GM12872 (cell line): ENCODE measurements around the gene ZMYND8.

ENCODE experiments used
- CTCF ChIP-seq: IDR thresholded peaks from 3 replicates; pipeline ENCODE4 v1.5.1; 2011; ENCODE audit warnings: low read depth, mild to moderate bottlenecking, low read length, moderate library complexity; ENCODE audit not compliant: insufficient read depth

ZMYND8 gene

DNA sequence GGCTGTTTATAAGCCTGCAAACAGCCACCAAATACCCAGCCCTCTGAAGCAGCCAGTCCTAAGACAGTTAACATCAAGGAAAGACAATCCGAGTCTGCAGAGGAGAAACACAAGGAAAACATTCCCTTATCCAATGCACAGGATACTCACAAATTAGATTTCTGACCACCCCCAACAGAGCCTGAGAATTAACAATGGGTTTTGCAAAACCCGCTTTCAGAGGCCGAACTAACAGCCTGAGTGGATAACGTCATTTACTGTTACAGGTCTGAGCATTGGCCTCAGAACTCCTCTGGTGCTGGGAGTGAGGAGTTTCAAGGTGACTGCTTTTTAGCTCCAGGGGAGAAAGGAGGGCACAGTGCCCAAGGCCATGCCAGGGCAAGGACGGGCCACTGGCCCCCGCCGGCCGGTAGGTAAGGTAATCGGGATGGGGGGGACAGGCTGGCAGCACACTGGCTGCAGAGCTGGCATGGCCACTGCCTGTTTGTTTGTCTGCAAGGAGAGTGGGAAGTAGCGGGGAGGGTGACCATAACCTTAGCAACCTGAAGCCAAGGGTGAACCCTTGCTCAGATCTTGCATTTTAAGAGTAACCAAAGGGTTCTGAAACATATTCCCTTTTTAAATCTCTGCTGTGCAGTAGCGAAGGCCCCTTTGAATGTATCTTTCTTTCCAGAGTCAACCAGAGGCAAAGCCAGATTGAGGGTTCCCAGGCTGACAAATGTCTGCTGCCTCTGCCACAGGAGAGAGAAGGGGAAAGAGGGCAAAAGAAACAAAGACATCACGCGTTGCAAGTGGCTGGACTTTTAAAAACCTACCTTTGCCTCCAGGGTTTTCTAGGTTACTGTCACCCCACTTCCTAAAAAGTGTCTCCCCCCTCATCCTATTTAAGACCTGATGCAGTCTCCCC is 3.9 kb downstream of the ZMYND8 start:
- TF ChIP-seq CTCF: no peak

DNA sequence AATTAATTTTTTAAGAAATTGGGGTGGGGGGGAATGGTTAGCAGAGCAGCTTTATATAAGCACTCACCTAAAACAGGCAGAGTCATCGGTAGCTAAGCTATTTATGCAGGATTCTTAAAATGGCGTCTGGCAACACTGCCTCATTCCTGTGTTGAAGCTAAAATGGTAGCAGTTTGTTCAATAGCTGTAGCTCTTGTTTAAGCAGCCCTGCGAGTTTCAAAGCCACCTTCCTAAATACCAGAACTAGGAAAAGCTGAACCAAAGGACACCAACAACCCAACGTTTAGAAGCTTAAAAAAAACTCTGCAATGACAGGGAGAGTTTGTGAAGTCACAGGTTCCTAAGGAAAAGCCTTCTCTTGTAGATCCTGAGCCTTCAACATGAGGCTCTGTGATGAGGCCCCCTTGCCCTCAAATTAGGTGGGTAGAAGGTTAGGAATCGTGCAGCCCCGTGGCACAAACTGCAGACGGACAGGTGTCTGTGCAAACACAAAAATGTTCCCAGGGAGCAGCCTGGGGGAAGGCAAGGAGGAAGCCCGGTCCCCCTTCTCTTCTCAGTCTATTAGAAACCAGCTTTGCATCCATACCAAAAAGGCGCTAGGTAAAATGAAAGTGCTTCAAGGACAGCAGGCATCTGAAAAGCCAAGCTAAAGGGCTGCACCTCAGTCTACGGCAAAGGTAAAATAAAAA is 4.7 kb downstream of the ZMYND8 start:
- no peak for TF ChIP-seq CTCF

- no peak for TF ChIP-seq CTCF
These were observed 5.6 kb downstream of the ZMYND8 start for GRCh38 chr20:47350691-47351545.

- TF ChIP-seq CTCF: no peak
These were observed 6.3 kb downstream of the ZMYND8 start for GRCh38 chr20:47350181-47350550.

DNA sequence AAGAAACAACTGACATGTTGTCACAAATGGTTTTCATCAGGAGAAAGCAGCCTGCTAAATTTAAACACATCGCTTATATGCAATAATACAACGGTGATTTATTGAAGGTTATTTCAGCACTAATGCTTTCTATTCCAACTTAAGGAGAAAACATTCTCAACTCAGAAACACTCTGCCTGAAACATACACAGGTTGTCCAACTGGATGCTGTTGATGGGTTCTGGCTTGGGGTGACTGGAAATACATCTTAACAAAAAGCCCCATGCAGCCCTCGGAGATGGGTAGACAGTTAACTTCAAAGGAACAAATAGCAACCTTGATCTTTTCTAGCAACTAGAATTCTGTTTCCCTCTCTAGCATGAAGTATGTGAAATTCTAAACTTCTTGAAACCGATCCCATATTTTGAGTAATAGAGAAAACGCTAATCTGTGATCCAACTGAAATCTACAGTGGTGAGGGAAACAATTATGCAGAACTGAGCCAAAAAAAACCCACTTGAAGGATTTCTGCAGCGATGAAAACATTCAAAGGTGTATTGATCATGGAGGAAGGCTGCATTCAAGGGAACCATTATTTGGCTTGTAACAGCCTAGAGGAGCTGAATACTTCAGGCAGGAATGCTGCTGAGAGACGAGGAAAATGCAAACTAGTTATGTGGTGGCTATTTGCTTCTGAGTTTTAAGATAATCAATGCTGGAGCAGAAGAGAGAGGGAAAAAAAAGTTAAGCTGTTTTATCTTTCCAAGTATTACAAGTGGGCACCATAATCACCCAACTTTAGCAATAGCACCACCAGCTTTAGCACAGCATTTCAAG is 6.9 kb downstream of the ZMYND8 start:
- no peak for TF ChIP-seq CTCF

DNA sequence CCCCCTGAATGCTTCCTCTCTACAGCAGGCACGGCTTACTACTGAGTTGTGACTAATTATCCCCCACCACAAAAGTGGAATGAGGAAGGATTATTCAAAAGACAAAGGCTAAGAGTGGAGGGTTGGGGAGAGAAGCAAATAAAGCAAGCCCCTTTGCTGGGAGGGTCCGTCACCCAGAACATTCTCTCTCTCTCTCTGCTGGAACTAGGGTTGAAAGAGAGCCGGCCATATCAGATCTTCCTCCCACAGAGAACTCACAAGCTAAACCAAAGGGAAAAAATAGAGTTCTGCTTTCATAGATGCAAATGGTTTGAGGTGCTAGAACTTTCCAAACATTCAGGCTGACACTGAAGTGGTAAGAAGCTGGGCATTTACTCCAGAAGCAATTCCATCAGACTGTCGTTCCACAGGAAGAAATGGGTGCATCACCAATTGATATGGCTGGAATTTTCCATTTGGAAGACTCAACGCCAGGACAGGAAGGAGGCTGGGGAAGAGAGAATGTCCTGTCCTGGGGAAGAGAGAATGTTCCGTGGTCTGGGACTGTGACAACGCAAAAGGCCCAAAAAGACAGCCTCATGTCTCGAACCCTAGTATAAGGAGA is 7.9 kb downstream of the ZMYND8 start:
- no peak for TF ChIP-seq CTCF
